ENCODE measurements around the gene DDX28.

DDX28 gene

GRCh38 chr16:68022728-68023537 is at the start of gene DDX28, which contains the start of gene DUS2:
TSS of gene DDX28 (minus strand) at chr16:68023232. CDS start at chr16:68023202, 30 bp downstream.
TSS of gene DUS2 (plus strand) at chr16:68023284. CDS start at chr16:68038024, 14,740 bp downstream.
- H3K27ac ChIP-seq = peak within 1 kb of the TSS; percentile 69
- no peak for TF ChIP-seq CTCF (conservative IDR thresholded peaks at IDR 0.05)

- H3K27ac ChIP-seq = peak overlapping the region; percentile 19; the same call in 1 of the 2 replicates
- TF ChIP-seq CTCF (conservative IDR thresholded peaks at IDR 0.05) = no peak
Measured at GRCh38 chr16:68072038-68072695, 49.1 kb upstream of the DDX28 start.

GRCh38 chr16:68071518-68071901 is 48.5 kb upstream of the DDX28 start:
- peak overlapping the region; percentile 19; the same call in 1 of the 2 replicates for H3K27ac ChIP-seq

GRCh38 chr16:68070806-68071517 is 47.9 kb upstream of the DDX28 start:
- no peak overlapping the region for H3K27ac ChIP-seq
- no peak for TF ChIP-seq CTCF (conservative IDR thresholded peaks at IDR 0.05)

More at GRCh38 chr16:68071518-68071901, 48.5 kb upstream of the DDX28 start:
- TF ChIP-seq CTCF (conservative IDR thresholded peaks at IDR 0.05) = no peak

GRCh38 chr16:68070249-68070730 is 47.3 kb upstream of the DDX28 start:
- no peak for TF ChIP-seq CTCF (conservative IDR thresholded peaks at IDR 0.05)
- H3K27ac ChIP-seq = no peak overlapping the region

GRCh38 chr16:68069511-68070248 is 46.6 kb upstream of the DDX28 start:
- no peak overlapping the region for H3K27ac ChIP-seq
- no peak for TF ChIP-seq CTCF (conservative IDR thresholded peaks at IDR 0.05)

All from VCaP (cell line).